HEK293 (cell line): ENCODE results near the gene ADAMTS9.

Experiments
- CTCF ChIA-PET: fragments of 350-600 bp; formaldehyde crosslinking; extraction: SDS; loops from one replicate; lab custom pipeline; 2021; ENCODE audit warnings: antibody characterized with exemption; lab: Yijun Ruan, JAX
- POLR2A ChIA-PET: fragments of 300-600 bp; formaldehyde crosslinking; extraction: SDS; loops from one replicate; lab custom pipeline; 2020; ENCODE audit warnings: antibody characterized with exemption, inconsistent platforms; lab: Yijun Ruan, JAX
- H3K27ac ChIP-seq: fragments of 200-500 bp; sonication (Bioruptor generic); 2 replicates; pipeline ENCODE4 v1.5.1; 2014; ENCODE audit warnings: low read depth, low read length, control low read depth, inconsistent platforms; ENCODE audit errors: extremely low read depth
- H3K36me3 ChIP-seq, 2 experiments: fragments of 200-500 bp in 1 of 2; sonication (Bioruptor generic) in 1 of 2; 1 replicate in 1 of 2; 2 replicates in 1 of 2; pipeline ENCODE4 v1.5.1; 2014 to 2017; ENCODE audit warnings: inconsistent platforms in 2 of 2, low read length in 2 of 2; ENCODE audit not compliant: control insufficient read depth in 2 of 2, insufficient read depth in 1 of 2
- H3K4me1 ChIP-seq: fragments of 200-500 bp; sonication (Bioruptor generic); 2 replicates; pipeline ENCODE4 v1.5.1; 2014; ENCODE audit warnings: mild to moderate bottlenecking, low read length, inconsistent platforms; ENCODE audit not compliant: control insufficient read depth, insufficient read depth
- H3K4me3 ChIP-seq: 2 replicates; pipeline ENCODE4 v1.5.1; 2011; ENCODE audit warnings: low read depth, mild to moderate bottlenecking, control low read depth, low read length, moderate library complexity
- H3K9me3 ChIP-seq: fragments of 200-500 bp; sonication (Bioruptor generic); 2 replicates; pipeline ENCODE4 v1.5.1; 2014; ENCODE audit warnings: low read depth, low read length, inconsistent platforms; ENCODE audit not compliant: control insufficient read depth, insufficient read depth
- KLF17 ChIP-seq: fragments of 450-650 bp; formaldehyde crosslinking; IDR thresholded peaks from 2 replicates; pipeline ENCODE4 v1.5.1; 2016; ENCODE audit warnings: missing biosample characterization, missing genetic modification characterization
- PRDM10 ChIP-seq: fragments of 450-650 bp; formaldehyde crosslinking; IDR thresholded peaks from 2 replicates; pipeline ENCODE4 v1.5.1; 2016; ENCODE audit warnings: missing biosample characterization, missing genetic modification characterization
- REPIN1 ChIP-seq: fragments of 450-650 bp; formaldehyde crosslinking; IDR thresholded peaks from 2 replicates; pipeline ENCODE4 v1.5.1; 2017; ENCODE audit warnings: missing biosample characterization, missing genetic modification characterization, low read depth
- ZNF112 ChIP-seq: fragments of 450-650 bp; formaldehyde crosslinking; IDR thresholded peaks from 2 replicates; pipeline ENCODE4 v1.5.0; 2017; ENCODE audit warnings: missing biosample characterization, missing genetic modification characterization
- ZNF335 ChIP-seq: fragments of 450-650 bp; formaldehyde crosslinking; conservative IDR thresholded peaks from 2 replicates; pipeline ENCODE4 v1.5.1; 2016; ENCODE audit warnings: missing biosample characterization, missing genetic modification characterization
- ZNF362 ChIP-seq: fragments of 450-650 bp; formaldehyde crosslinking; IDR thresholded peaks from 2 replicates; pipeline ENCODE4 v1.5.1; 2016; ENCODE audit warnings: missing biosample characterization, missing genetic modification characterization
- ZNF398 ChIP-seq: fragments of 450-650 bp; formaldehyde crosslinking; IDR thresholded peaks from 2 replicates; pipeline ENCODE4 v1.5.1; 2017; ENCODE audit warnings: missing biosample characterization, missing genetic modification characterization
- ZNF404 ChIP-seq: fragments of 450-650 bp; formaldehyde crosslinking; IDR thresholded peaks from 2 replicates; pipeline ENCODE4 v1.5.1; 2017; ENCODE audit warnings: missing biosample characterization, missing genetic modification characterization
- ZNF521 ChIP-seq: fragments of 450-650 bp; formaldehyde crosslinking; IDR thresholded peaks from 2 replicates; pipeline ENCODE4 v1.5.1; 2017; ENCODE audit warnings: missing biosample characterization, mild to moderate bottlenecking, missing genetic modification characterization
- ZNF560 ChIP-seq: fragments of 450-650 bp; formaldehyde crosslinking; IDR thresholded peaks from 2 replicates; pipeline ENCODE4 v1.5.1; 2017; ENCODE audit warnings: missing biosample characterization, missing genetic modification characterization, borderline replicate concordance
- ZNF561 ChIP-seq: fragments of 450-650 bp; IDR thresholded peaks from 2 replicates; pipeline ENCODE4 v1.5.1; 2018; ENCODE audit warnings: missing biosample characterization, missing genetic modification characterization, borderline replicate concordance
- ZNF580 ChIP-seq: fragments of 450-650 bp; formaldehyde crosslinking; IDR thresholded peaks from 2 replicates; pipeline ENCODE4 v1.5.1; 2016; ENCODE audit warnings: missing biosample characterization, missing genetic modification characterization
- ZNF658 ChIP-seq: fragments of 450-650 bp; formaldehyde crosslinking; IDR thresholded peaks from 2 replicates; pipeline ENCODE4; 2016; ENCODE audit warnings: missing biosample characterization, missing genetic modification characterization
- ZNF660 ChIP-seq: fragments of 450-650 bp; IDR thresholded peaks from 2 replicates; pipeline ENCODE4 v1.5.1; 2018; ENCODE audit warnings: missing biosample characterization, mild to moderate bottlenecking, missing genetic modification characterization
- ZNF843 ChIP-seq: fragments of 450-650 bp; formaldehyde crosslinking; IDR thresholded peaks from 2 replicates; pipeline ENCODE4 v1.5.1; 2016; ENCODE audit warnings: missing biosample characterization, missing genetic modification characterization

The ADAMTS9 gene

GRCh38 chr3:64571982-64572381 is 115.8 kb downstream of the ADAMTS9 start (continued):
- TF ChIP-seq PRDM10 (tag by site-specific recombination), result no peak
- TF ChIP-seq, all 188 proteins: peak for 1

GRCh38 chr3:64568895-64569517 is 118.8 kb downstream of the ADAMTS9 start:
- ChIA-PET POLR2A (no interaction called here), CTCF (interaction anchor here (0.6 to 1.1 kb wide), 2 partner anchors 8 to 39 kb away, joined by 3 read pairs; no protein-coding TSS in a partner anchor)
- Histone ChIP-seq H3K9me3 (no peaks in the 10 kb centered on the region), H3K36me3 (no peaks in the 10 kb centered on the region), H3K27ac (no peak overlapping the region), H3K4me3 (no peak overlapping the region), H3K4me1 (no peaks in the 10 kb centered on the region)
- TF ChIP-seq ZNF362 (tag by site-specific recombination) (no peak), ZNF404 (no peak), ZNF521 (tag by site-specific recombination) (no peak), ZNF660 (tag by site-specific recombination) (no peak), ZNF112 (tag by site-specific recombination) (no peak), ZNF335 (tag by site-specific recombination) (no peak), REPIN1 (tag by site-specific recombination) (no peak), KLF17 (no peak), ZNF843 (tag by site-specific recombination) (no peak), ZNF580 (tag by site-specific recombination) (no peak)

GRCh38 chr3:64566859-64567258 is 120.9 kb downstream of the ADAMTS9 start:
- POLR2A ChIA-PET, result no interaction called here
- CTCF ChIA-PET, result interaction anchor here (0.6 to 0.8 kb wide), 2 partner anchors 21 to 34 kb away, joined by 5 read pairs; no protein-coding TSS in a partner anchor
- H3K36me3 ChIP-seq, result no peaks in the 10 kb centered on the region
- H3K27ac ChIP-seq, result no peak overlapping the region
- H3K9me3 ChIP-seq, result no peaks in the 10 kb centered on the region
- H3K4me1 ChIP-seq, result no peaks in the 10 kb centered on the region
- H3K4me3 ChIP-seq, result no peak overlapping the region
- TF ChIP-seq ZNF561 (no peak), ZNF560 (tag by site-specific recombination) (no peak), ZNF398 (tag by site-specific recombination) (no peak), ZNF658 (tag by site-specific recombination) (no peak)
